Islet of Langerhans (tissue), 1 donor: ENCODE results near the gene ZNF764.
"Not testable (repeated sequence)": the region's sequence is repeated elsewhere in the genome, so short reads cannot be mapped to it uniquely, and the experiment has no call there.

Source experiments
- FAIRE-seq: peaks from one replicate; lab custom pipeline; 2011; peaks lifted over from hg19 to GRCh38; lab: Jason Lieb, UNC

ZNF764 gene

GRCh38 chr16:30543067-30543466 lies 15.1 kb downstream of the ZNF764 start:
- FAIRE-seq: no peak

- FAIRE-seq: no peak
These were observed 16.5 kb downstream of the ZNF764 start for GRCh38 chr16:30541502-30542329.

GRCh38 chr16:30540916-30541464 lies 17.2 kb downstream of the ZNF764 start:
- FAIRE-seq: not testable (repeated sequence)

GRCh38 chr16:30539986-30540526 lies 18.1 kb downstream of the ZNF764 start:
- not testable (repeated sequence) for FAIRE-seq

- FAIRE-seq: no peak
These were observed 18.9 kb downstream of the ZNF764 start for GRCh38 chr16:30539000-30539964.

GRCh38 chr16:30536391-30537024 lies 21.7 kb downstream of the ZNF764 start:
- not testable (repeated sequence) for FAIRE-seq

- FAIRE-seq: no peak
These were observed 22.4 kb downstream of the ZNF764 start for GRCh38 chr16:30535777-30536190.

GRCh38 chr16:30535106-30535776 lies 22.9 kb downstream of the ZNF764 start:
- no peak for FAIRE-seq

- no peak for FAIRE-seq
These were observed 23.6 kb downstream of the ZNF764 start, which contains the start of gene ZNF747 for GRCh38 chr16:30534368-30535105. TSS of gene ZNF747 (minus strand) at chr16:30534858. CDS start at chr16:30534679, 179 bp downstream.

- no peak for FAIRE-seq
These were observed 24.3 kb downstream of the ZNF764 start for GRCh38 chr16:30533748-30534367.

GRCh38 chr16:30533146-30533522 lies 25.0 kb downstream of the ZNF764 start:
- no peak for FAIRE-seq

- FAIRE-seq: no peak
These were observed 25.7 kb downstream of the ZNF764 start for GRCh38 chr16:30532285-30533145.

- no peak for FAIRE-seq
These were observed 27.8 kb downstream of the ZNF764 start for GRCh38 chr16:30530163-30531037.

GRCh38 chr16:30528799-30529457 lies 29.2 kb downstream of the ZNF764 start:
- FAIRE-seq: no peak

GRCh38 chr16:30527635-30528178 lies 30.5 kb downstream of the ZNF764 start:
- FAIRE-seq: no peak

GRCh38 chr16:30526823-30527634 lies 31.1 kb downstream of the ZNF764 start:
- FAIRE-seq: peak; percentile 55
